OCI-LY1 (cell line): ENCODE data around the gene EEFSEC.

ENCODE experiments used
- CTCF ChIP-seq: fragments of 200-600 bp; sonication (generic), shearing (Covaris generic); IDR thresholded peaks from 2 replicates; pipeline ENCODE4 v1.5.1; 2017; ENCODE audit warnings: mild to moderate bottlenecking, antibody characterized with exemption, low read length, moderate library complexity, mixed read lengths
- EZH2 ChIP-seq: fragments of 200-600 bp; sonication (generic), shearing (Covaris generic); IDR thresholded peaks from 2 replicates; pipeline ENCODE4 v1.8.0; 2017; ENCODE audit warnings: borderline replicate concordance, mixed run types, mild to moderate bottlenecking, antibody characterized with exemption, low read length, moderate library complexity, mixed read lengths

- no peak for TF ChIP-seq CTCF
- TF ChIP-seq EZH2: no peak
These were observed 100.8 kb downstream of the EEFSEC start for GRCh38 chr3:128254066-128254590.
